ENCODE data around the gene NEK2.

The NEK2 gene

DNA sequence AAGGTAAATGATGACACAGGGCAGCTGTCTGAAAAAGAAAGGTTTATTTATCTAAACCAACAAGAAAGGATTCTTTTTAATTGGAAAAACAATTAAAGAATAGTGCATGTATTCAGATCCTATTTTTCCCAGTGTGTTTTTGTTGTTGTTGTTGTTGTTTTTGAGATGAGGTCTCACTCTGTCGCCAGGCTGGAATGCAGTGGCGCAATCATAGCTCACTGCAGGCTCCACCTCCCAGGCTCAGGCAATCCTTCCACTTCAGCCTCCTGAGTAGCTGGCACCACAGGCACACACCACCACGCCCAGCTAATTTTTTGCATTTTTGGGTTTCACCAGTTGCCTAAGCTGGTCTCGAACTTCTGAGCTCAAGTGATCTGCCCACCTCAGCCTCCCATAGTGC is 22.1 kb downstream of the NEK2 start:
- Histone ChIP-seq H3K79me2 (ENCODE audit: insufficient read depth, low read length) (no peaks in the 10 kb centered on the region), H3F3A (ENCODE audit: low read depth) (no peaks in the 10 kb centered on the region), H3K9me3 (ENCODE audit: insufficient read depth, low read depth, low read length) (no peaks in the 10 kb centered on the region), H3K27me3 (ENCODE audit: insufficient read depth, low read length, poor library complexity, severe bottlenecking) (no peaks in the 10 kb centered on the region), H3K9ac (ENCODE audit: low read depth, low read length, poor library complexity, severe bottlenecking) (no peak overlapping the region), H3K9me2 (replicated peaks; ENCODE audit: low read depth, low read length) (no peaks in the 10 kb centered on the region), H3K36me3 (ENCODE audit: insufficient read depth, low read length) (no peaks in the 10 kb centered on the region), H2AFZ (ENCODE audit: low read length) (no peak overlapping the region), H3K4me3 (ENCODE audit: low read length, poor library complexity, severe bottlenecking) (no peak overlapping the region), H4K20me1 (ENCODE audit: insufficient read depth, low read length, poor library complexity, severe bottlenecking) (no peaks in the 10 kb centered on the region), H3K4me2 (ENCODE audit: low read depth, low read length, poor library complexity, severe bottlenecking) (no peak overlapping the region), H3K4me1 (ENCODE audit: insufficient read depth, low read length, poor library complexity, severe bottlenecking) (peaks cover 9% of the 10 kb centered on the region)
- TF ChIP-seq EZH2phosphoT487 (IDR thresholded peaks at IDR 0.05; ENCODE audit: borderline replicate concordance), result no peak
- TF ChIP-seq, protein P1, sequence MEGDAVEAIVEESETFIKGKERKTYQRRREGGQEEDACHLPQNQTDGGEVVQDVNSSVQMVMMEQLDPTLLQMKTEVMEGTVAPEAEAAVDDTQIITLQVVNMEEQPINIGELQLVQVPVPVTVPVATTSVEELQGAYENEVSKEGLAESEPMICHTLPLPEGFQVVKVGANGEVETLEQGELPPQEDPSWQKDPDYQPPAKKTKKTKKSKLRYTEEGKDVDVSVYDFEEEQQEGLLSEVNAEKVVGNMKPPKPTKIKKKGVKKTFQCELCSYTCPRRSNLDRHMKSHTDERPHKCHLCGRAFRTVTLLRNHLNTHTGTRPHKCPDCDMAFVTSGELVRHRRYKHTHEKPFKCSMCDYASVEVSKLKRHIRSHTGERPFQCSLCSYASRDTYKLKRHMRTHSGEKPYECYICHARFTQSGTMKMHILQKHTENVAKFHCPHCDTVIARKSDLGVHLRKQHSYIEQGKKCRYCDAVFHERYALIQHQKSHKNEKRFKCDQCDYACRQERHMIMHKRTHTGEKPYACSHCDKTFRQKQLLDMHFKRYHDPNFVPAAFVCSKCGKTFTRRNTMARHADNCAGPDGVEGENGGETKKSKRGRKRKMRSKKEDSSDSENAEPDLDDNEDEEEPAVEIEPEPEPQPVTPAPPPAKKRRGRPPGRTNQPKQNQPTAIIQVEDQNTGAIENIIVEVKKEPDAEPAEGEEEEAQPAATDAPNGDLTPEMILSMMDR (conservative IDR thresholded peaks at IDR 0.05; ENCODE audit: low read length), result no peak

DNA sequence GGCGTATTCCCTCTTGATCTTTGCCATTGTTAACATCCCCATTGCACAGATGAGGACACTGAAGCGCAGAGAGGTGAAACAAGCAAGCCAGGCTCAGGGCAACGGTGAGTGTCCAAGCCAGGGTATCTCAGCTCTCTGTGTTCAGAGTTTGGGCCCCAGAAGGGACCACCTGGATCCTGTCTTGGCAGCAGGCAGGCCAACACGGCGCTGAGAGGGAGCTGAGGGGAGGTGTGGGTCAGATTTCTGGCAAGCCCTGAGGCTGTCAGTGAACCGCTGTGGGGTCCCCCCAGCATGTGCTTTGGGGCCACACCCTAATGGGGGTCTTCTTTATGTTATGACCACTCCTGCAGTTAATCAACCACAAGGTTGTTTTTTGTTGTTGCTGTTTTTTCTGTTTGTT is 23.1 kb downstream of the NEK2 start:
- Histone ChIP-seq H3K9ac (ENCODE audit: low read depth, low read length, poor library complexity, severe bottlenecking) (no peak overlapping the region), H3K9me2 (replicated peaks; ENCODE audit: low read depth, low read length) (no peaks in the 10 kb centered on the region), H3K79me2 (ENCODE audit: insufficient read depth, low read length) (no peaks in the 10 kb centered on the region), H3K9me3 (ENCODE audit: insufficient read depth, low read depth, low read length) (no peaks in the 10 kb centered on the region), H2AFZ (ENCODE audit: low read length) (no peak overlapping the region), H3K4me3 (ENCODE audit: low read length, poor library complexity, severe bottlenecking) (no peak overlapping the region), H3F3A (ENCODE audit: low read depth) (no peaks in the 10 kb centered on the region), H3K27me3 (ENCODE audit: insufficient read depth, low read length, poor library complexity, severe bottlenecking) (no peaks in the 10 kb centered on the region), H3K4me1 (ENCODE audit: insufficient read depth, low read length, poor library complexity, severe bottlenecking) (peaks cover 9% of the 10 kb centered on the region), H3K4me2 (ENCODE audit: low read depth, low read length, poor library complexity, severe bottlenecking) (no peak overlapping the region), H4K20me1 (ENCODE audit: insufficient read depth, low read length, poor library complexity, severe bottlenecking) (no peaks in the 10 kb centered on the region), H3K36me3 (ENCODE audit: insufficient read depth, low read length) (no peaks in the 10 kb centered on the region)
- TF ChIP-seq, protein P1 (conservative IDR thresholded peaks at IDR 0.05; ENCODE audit: low read length), result no peak
- TF ChIP-seq EZH2phosphoT487 (IDR thresholded peaks at IDR 0.05; ENCODE audit: borderline replicate concordance), result no peak

DNA sequence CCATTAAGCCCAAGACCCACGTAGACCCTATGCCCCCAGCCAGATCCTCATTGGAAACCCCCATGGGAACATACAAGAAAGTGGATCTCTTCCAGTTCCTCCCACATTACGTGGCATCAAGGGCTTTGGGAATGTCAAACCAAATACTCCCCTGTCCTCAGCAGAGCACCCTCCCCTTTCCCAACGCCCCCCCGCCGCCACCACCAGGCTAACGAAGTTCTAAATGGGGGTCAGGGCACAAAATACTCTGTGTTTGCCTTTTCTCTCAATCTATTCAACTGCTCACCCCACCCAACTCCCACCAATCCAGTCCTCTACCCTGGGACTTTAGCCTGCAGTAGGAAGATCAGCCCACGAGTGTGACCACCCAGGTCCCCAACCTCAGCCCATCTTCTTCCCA is 24.5 kb downstream of the NEK2 start:
- H3K79me2 ChIP-seq (ENCODE audit: insufficient read depth, low read length), result no peaks in the 10 kb centered on the region
- H3K9me3 ChIP-seq (ENCODE audit: insufficient read depth, low read depth, low read length), result no peaks in the 10 kb centered on the region
- peaks cover 9% of the 10 kb centered on the region for H3K4me1 ChIP-seq (ENCODE audit: insufficient read depth, low read length, poor library complexity, severe bottlenecking)
- no peaks in the 10 kb centered on the region for H3K9me2 ChIP-seq (replicated peaks; ENCODE audit: low read depth, low read length)
- no peaks in the 10 kb centered on the region for H4K20me1 ChIP-seq (ENCODE audit: insufficient read depth, low read length, poor library complexity, severe bottlenecking)
- H3K9ac ChIP-seq (ENCODE audit: low read depth, low read length, poor library complexity, severe bottlenecking), result no peak overlapping the region
- no peak overlapping the region for H3K4me3 ChIP-seq (ENCODE audit: low read length, poor library complexity, severe bottlenecking)
- no peaks in the 10 kb centered on the region for H3F3A ChIP-seq (ENCODE audit: low read depth)
- H3K36me3 ChIP-seq (ENCODE audit: insufficient read depth, low read length), result no peaks in the 10 kb centered on the region
- TF ChIP-seq, protein P1 (conservative IDR thresholded peaks at IDR 0.05; ENCODE audit: low read length), result no peak
- no peak for TF ChIP-seq EZH2phosphoT487 (IDR thresholded peaks at IDR 0.05; ENCODE audit: borderline replicate concordance)
- H3K27me3 ChIP-seq (ENCODE audit: insufficient read depth, low read length, poor library complexity, severe bottlenecking), result no peaks in the 10 kb centered on the region
- H3K4me2 ChIP-seq (ENCODE audit: low read depth, low read length, poor library complexity, severe bottlenecking), result no peak overlapping the region
- H2AFZ ChIP-seq (ENCODE audit: low read length), result no peak overlapping the region
